Pulmonary artery endothelial cell (primary cell): ENCODE data around the gene LRP4. TPM values are rescaled to one million over a fixed set of nuclear protein-coding genes. Genes with fewer than 3 reads are reported as not detected.
"Not testable (repeated sequence)": the region's sequence is repeated elsewhere in the genome, so short reads cannot be mapped to it uniquely, and the experiment has no call there.

ENCODE experiments used
- DNase-seq: peaks from one replicate; pipeline ENCODE4 v3.0.0-alpha.2; 2011; ENCODE audit warnings: low read depth, low spot score
- total RNA-seq: library from RNA; depleted of rRNA; stranded (reverse); fragments of >200 nt; gene quantifications from 2 replicates; pipeline ENCODE4 v1.2.3, GENCODE V29; 2014

LRP4 gene
- total RNA-seq, 1 donor from 2014 or later, result 0.53 TPM

- not testable (repeated sequence) for DNase-seq
Measured at GRCh38 chr11:46927928-46928327, 9.6 kb upstream of the LRP4 start.

GRCh38 chr11:46920755-46921154 lies 2.4 kb upstream of the LRP4 start:
- DNase-seq, result peak; percentile 43

- no peak for DNase-seq
Measured at GRCh38 chr11:46918788-46919513, 601 bp upstream of the LRP4 start.

- DNase-seq, result no peak
Measured at GRCh38 chr11:46917762-46918082, 628 bp downstream of the LRP4 start.

- DNase-seq, result no peak
Measured at GRCh38 chr11:46917109-46917761, 1.1 kb downstream of the LRP4 start.

- no peak for DNase-seq
Measured at GRCh38 chr11:46916286-46917108, 1.9 kb downstream of the LRP4 start.

GRCh38 chr11:46914910-46915309 lies 3.4 kb downstream of the LRP4 start:
- no peak for DNase-seq

GRCh38 chr11:46914363-46914762 lies 4.0 kb downstream of the LRP4 start:
- no peak for DNase-seq

- DNase-seq, result no peak
Measured at GRCh38 chr11:46913484-46913883, 4.9 kb downstream of the LRP4 start.

GRCh38 chr11:46912526-46913150 lies 5.7 kb downstream of the LRP4 start:
- no peak for DNase-seq

GRCh38 chr11:46907606-46908005 lies 10.7 kb downstream of the LRP4 start:
- no peak for DNase-seq

GRCh38 chr11:46906609-46907041 lies 11.7 kb downstream of the LRP4 start:
- DNase-seq, result no peak

- DNase-seq, result no peak
Measured at GRCh38 chr11:46905806-46906205, 12.5 kb downstream of the LRP4 start.

- no peak for DNase-seq
Measured at GRCh38 chr11:46903846-46904245, 14.5 kb downstream of the LRP4 start.

- no peak for DNase-seq
Measured at GRCh38 chr11:46902694-46903093, 15.7 kb downstream of the LRP4 start.

GRCh38 chr11:46901156-46901555 lies 17.2 kb downstream of the LRP4 start:
- no peak for DNase-seq

- DNase-seq, result no peak
Measured at GRCh38 chr11:46900091-46900746, 18.1 kb downstream of the LRP4 start.

- DNase-seq, result no peak
Measured at GRCh38 chr11:46899501-46900025, 18.8 kb downstream of the LRP4 start.

GRCh38 chr11:46898396-46899095 lies 19.8 kb downstream of the LRP4 start:
- DNase-seq, result no peak

GRCh38 chr11:46896719-46897406 lies 21.5 kb downstream of the LRP4 start:
- no peak for DNase-seq
